ENCODE results near the gene EIF5AL1. TPM values are rescaled to one million over a fixed set of nuclear protein-coding genes. Genes with fewer than 3 reads are reported as not detected.
"Not testable (repeated sequence)": the region's sequence is repeated elsewhere in the genome, so short reads cannot be mapped to it uniquely, and the experiment has no call there.

EIF5AL1 gene
- total and polyA plus RNA-seq, 11 donors: 0.06 to 0.97 (median 0.38) TPM; not detected in 1

DNA sequence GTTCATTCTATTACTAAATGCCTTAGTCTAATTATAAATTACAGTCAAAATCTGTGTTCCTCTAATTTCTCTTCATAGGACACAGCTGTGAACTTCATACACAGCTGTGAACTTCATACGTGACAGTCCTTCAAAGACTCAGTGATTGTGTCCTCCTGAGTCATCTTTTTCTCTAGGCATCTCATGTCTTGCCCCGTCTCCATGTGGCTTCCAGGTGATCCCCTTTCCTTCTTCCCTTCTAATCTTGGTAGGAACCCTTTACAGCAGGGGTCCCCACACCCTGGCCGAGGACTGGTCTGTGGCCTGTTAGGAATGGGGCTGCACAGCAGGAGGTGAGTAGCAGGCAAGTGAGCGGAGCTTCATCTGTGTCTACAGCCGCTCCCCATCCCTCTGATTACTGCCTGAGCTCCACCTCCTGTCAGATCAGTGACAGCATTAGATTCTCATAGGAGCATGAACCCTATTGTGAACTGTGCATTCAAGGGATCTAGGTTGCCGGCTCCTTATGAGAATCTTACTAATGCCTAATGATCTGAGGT, 14.0 kb upstream of the EIF5AL1 start:
- intact Hi-C loops (cut with DNase I): no loop called here
- Histone ChIP-seq H3K27ac (no peak overlapping the region), H3K9me3 (no peaks in the 10 kb centered on the region), H3K27me3 (peaks cover 0 to 11% (median 0%) of the 10 kb centered on the region in 9 donors), H3K4me1 (no peaks in the 10 kb centered on the region), H3K36me3 (no peaks in the 10 kb centered on the region), H3K4me3 (no peak overlapping the region)
- DNase-seq (no peak), ATAC-seq (no peak)
- no peak for TF ChIP-seq POLR2A (IDR thresholded peaks at IDR 0.05)
- TF ChIP-seq, protein P1, sequence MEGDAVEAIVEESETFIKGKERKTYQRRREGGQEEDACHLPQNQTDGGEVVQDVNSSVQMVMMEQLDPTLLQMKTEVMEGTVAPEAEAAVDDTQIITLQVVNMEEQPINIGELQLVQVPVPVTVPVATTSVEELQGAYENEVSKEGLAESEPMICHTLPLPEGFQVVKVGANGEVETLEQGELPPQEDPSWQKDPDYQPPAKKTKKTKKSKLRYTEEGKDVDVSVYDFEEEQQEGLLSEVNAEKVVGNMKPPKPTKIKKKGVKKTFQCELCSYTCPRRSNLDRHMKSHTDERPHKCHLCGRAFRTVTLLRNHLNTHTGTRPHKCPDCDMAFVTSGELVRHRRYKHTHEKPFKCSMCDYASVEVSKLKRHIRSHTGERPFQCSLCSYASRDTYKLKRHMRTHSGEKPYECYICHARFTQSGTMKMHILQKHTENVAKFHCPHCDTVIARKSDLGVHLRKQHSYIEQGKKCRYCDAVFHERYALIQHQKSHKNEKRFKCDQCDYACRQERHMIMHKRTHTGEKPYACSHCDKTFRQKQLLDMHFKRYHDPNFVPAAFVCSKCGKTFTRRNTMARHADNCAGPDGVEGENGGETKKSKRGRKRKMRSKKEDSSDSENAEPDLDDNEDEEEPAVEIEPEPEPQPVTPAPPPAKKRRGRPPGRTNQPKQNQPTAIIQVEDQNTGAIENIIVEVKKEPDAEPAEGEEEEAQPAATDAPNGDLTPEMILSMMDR (IDR thresholded peaks at IDR 0.05): no peak
- WGBS, 4 donors: 84 to 88% (median 87%) methylated on average over 6 of the region's 6 CpGs

DNA sequence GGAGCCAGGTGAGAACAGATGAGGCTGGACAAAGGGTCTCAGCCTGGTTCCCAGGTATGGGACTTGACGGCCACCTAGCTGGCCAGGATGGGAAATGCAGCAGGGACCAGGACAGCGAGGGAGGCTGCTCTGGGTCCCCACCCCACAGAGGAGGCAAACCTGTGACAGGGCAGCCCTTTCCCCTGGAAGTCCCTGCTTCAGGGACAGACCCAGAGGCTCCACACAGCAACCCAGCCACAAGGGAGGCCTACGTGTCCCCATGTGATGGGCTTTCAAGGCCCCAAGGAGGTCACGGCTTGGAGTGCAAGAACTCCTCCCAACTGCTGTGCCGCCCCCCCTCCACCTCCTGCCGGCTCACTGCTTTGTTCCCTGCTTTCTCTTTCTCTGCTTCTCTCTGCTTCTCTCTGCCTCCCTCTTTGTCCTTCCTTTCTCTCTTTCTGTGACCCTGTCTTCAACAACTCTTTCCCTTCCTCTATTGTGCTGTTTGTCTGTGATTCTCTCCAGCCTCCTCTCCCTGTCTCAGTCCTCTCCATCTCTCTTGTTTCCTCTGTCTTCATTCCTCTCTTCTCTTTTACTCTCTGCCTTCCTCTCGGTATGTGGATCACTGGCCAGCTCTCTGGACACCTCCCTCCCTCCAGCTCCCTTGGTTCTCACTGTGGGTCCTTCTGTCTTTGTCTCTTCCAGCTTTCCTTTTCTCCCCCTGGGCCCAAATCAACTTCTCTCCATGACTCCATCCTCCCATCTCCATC, 9.6 kb upstream of the EIF5AL1 start:
- ATAC-seq (peak in 3 of 4 donors; percentile 50 to 57 (median 55)), DNase-seq (peak in 1 of 5 donors; percentile 64)
- Histone ChIP-seq H3K4me1 (no peaks in the 10 kb centered on the region), H3K36me3 (no peaks in the 10 kb centered on the region), H3K27me3 (peaks cover 0 to 11% (median 0%) of the 10 kb centered on the region in 9 donors), H3K4me3 (no peak overlapping the region), H3K9me3 (no peaks in the 10 kb centered on the region), H3K27ac (no peak overlapping the region)
- intact Hi-C loops (cut with DNase I): no loop called here
- TF ChIP-seq, protein P1 (IDR thresholded peaks at IDR 0.05): peak in 10 of 12 donors; percentile 23 to 55 (median 36)
- no peak for TF ChIP-seq POLR2A (IDR thresholded peaks at IDR 0.05)
- WGBS, 4 donors: 40 to 53% (median 43%) methylated on average over 7 of the region's 7 CpGs

GRCh38 chr10:79503787-79504186, 8.5 kb upstream of the EIF5AL1 start:
- ATAC-seq; H3K27me3 ChIP-seq; H3K9me3 ChIP-seq; H3K27ac ChIP-seq; intact Hi-C loops (cut with DNase I); H3K4me1 ChIP-seq; H3K36me3 ChIP-seq; H3K4me3 ChIP-seq; DNase-seq: not testable (repeated sequence)
- WGBS, 4 donors: 69 to 85% (median 78%) methylated on average over 3 to 4 of the region's 4 CpGs

DNA sequence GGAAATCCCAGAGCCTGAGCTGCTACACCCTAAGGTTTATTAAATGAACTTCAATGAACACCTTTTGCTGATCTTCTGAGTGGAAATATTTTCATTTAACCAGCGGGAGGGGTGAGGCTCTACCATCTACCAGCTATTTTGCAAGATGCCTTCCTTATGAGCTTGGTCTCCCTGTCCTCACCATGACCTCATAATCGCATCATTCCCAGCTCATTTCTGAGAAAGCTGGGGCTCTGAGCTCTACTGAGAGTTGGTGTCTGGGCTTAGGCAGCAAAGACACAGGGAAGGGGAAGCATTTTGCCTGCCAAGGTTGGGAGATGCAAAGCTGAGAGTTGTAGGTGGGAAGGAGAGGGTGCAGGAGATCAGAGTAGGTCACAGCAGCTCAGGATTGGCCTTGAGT, 7.8 kb upstream of the EIF5AL1 start:
- H3K4me1 ChIP-seq; H3K4me3 ChIP-seq; H3K27ac ChIP-seq; H3K9me3 ChIP-seq; H3K36me3 ChIP-seq; H3K27me3 ChIP-seq; DNase-seq; intact Hi-C loops (cut with DNase I); ATAC-seq: not testable (repeated sequence)
- no CpG with 5 or more reads among the region's 2 CpGs for WGBS, 4 donors

GRCh38 chr10:79505328-79505727, 7.0 kb upstream of the EIF5AL1 start:
- DNase-seq; H3K4me1 ChIP-seq; H3K27ac ChIP-seq; H3K27me3 ChIP-seq; H3K9me3 ChIP-seq; H3K36me3 ChIP-seq; H3K4me3 ChIP-seq; intact Hi-C loops (cut with DNase I): not testable (repeated sequence)
- ATAC-seq: peak in 3 of 4 donors; percentile 7 to 37 (median 16)

DNA sequence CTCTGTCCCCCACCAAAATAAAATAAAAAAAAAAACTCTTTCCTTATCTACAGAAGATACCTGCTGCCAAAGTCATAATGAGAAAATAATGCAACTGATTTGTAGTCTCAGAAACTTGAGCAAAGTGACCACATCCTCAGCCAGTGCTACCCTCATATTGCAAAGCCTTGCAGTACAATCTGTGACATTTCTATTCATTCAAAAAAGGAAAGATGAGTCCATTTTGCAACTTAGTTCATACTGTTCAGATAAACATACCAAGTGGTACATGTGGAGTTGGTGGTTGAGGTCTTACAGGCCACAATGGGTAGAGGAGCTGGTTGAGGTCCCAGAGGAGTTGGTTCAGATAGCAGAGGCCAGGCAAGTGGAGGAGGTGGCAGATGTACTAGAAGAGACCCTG, 6.5 kb upstream of the EIF5AL1 start:
- TF ChIP-seq, protein P1 (IDR thresholded peaks at IDR 0.05): no peak
- no peak for TF ChIP-seq POLR2A (IDR thresholded peaks at IDR 0.05)
- no peak overlapping the region for H3K27ac ChIP-seq
- no peaks in the 10 kb centered on the region for H3K36me3 ChIP-seq
- no peaks in the 10 kb centered on the region for H3K9me3 ChIP-seq
- intact Hi-C loops (cut with DNase I): no loop called here
- ATAC-seq (no peak), DNase-seq (no peak)
- no peak overlapping the region for H3K4me3 ChIP-seq
- H3K4me1 ChIP-seq: no peaks in the 10 kb centered on the region
- peaks cover 0 to 3% (median 0%) of the 10 kb centered on the region in 9 donors for H3K27me3 ChIP-seq
